HG03575 (cell line): ENCODE results near the gene KSR1.

Experiments used
- ATAC-seq: cut with Tn5 transposase; IDR thresholded peaks from one replicate; pipeline ENCODE4 v1.9.1; 2021; ENCODE audit not compliant: unreplicated experiment, insufficient number of reproducible peaks, low FRiP score; ENCODE audit errors: extremely low read depth

Gene KSR1

GRCh38 chr17:27553019-27553511 lies 96.8 kb downstream of the KSR1 start:
- ATAC-seq, result no peak

GRCh38 chr17:27554152-27554551 lies 97.9 kb downstream of the KSR1 start:
- no peak for ATAC-seq

GRCh38 chr17:27554911-27555310 lies 98.7 kb downstream of the KSR1 start:
- no peak for ATAC-seq

- ATAC-seq, result no peak
These were observed 99.1 kb downstream of the KSR1 start for GRCh38 chr17:27555339-27555738.

- ATAC-seq, result no peak
These were observed 102.1 kb downstream of the KSR1 start for GRCh38 chr17:27558341-27558740.

GRCh38 chr17:27558842-27559505 lies 102.7 kb downstream of the KSR1 start:
- no peak for ATAC-seq

- ATAC-seq, result no peak
These were observed 103.5 kb downstream of the KSR1 start for GRCh38 chr17:27559506-27560481.

- ATAC-seq, result no peak
These were observed 104.4 kb downstream of the KSR1 start for GRCh38 chr17:27560668-27561067.

- no peak for ATAC-seq
These were observed 106.7 kb downstream of the KSR1 start for GRCh38 chr17:27562777-27563455.

GRCh38 chr17:27563532-27563931 lies 107.3 kb downstream of the KSR1 start:
- no peak for ATAC-seq

GRCh38 chr17:27564463-27564862 lies 108.2 kb downstream of the KSR1 start:
- no peak for ATAC-seq

- ATAC-seq, result no peak
These were observed 109.8 kb downstream of the KSR1 start for GRCh38 chr17:27565874-27566670.

- ATAC-seq, result no peak
These were observed 110.7 kb downstream of the KSR1 start for GRCh38 chr17:27566671-27567562.

GRCh38 chr17:27567563-27567859 lies 111.3 kb downstream of the KSR1 start:
- ATAC-seq, result no peak

GRCh38 chr17:27568216-27568615 lies 112.0 kb downstream of the KSR1 start:
- ATAC-seq, result no peak

GRCh38 chr17:27568811-27569210 lies 112.6 kb downstream of the KSR1 start:
- no peak for ATAC-seq

GRCh38 chr17:27569257-27569722 lies 113.0 kb downstream of the KSR1 start:
- no peak for ATAC-seq
